Measurements from ENCODE around the gene GCN1.

The GCN1 gene

GRCh38 chr12:120199595-120200306 is 5.2 kb upstream of the GCN1 start:
- ChIA-PET POLR2A (interaction anchor here (0.6 to 4.2 kb wide), 14 partner anchors 10 to 168 kb away, joined by 3 to 163 read pairs (median 16); partner anchors contain the start of genes PXN, RAB35, RNU4-1 and RNU4-2), CTCF (interaction anchor here (0.6 to 6.1 kb wide), 5 partner anchors 13 to 490 kb away, joined by 3 to 62 read pairs (median 4); no protein-coding TSS in a partner anchor)
- TF ChIP-seq ZNF19 (tag by site-specific recombination; IDR thresholded peaks at IDR 0.05; ENCODE audit: low read depth) (no peak), ZNF274 (IDR thresholded peaks at IDR 0.05; ENCODE audit: low read length) (no peak), ZNF274 (tag by site-specific recombination; IDR thresholded peaks at IDR 0.05; ENCODE audit: borderline replicate concordance) (no peak), SCRT1 (tag by site-specific recombination; IDR thresholded peaks at IDR 0.05; ENCODE audit: borderline replicate concordance) (peak; percentile 94), GLI4 (tag by site-specific recombination; IDR thresholded peaks at IDR 0.05) (no peak), ZNF629 (tag by site-specific recombination; IDR thresholded peaks at IDR 0.05) (peak; percentile 84), SCRT2 (tag by site-specific recombination; IDR thresholded peaks at IDR 0.05) (peak; percentile 97), ZEB2 (tag by site-specific recombination; IDR thresholded peaks at IDR 0.05) (no peak), ZNF341 (tag by site-specific recombination; IDR thresholded peaks at IDR 0.05; ENCODE audit: low read depth) (no peak), ZNF660 (tag by site-specific recombination; IDR thresholded peaks at IDR 0.05) (0 out of 2 replicates have a peak, but pooled peaks have one; percentile 6), ZBTB21 (tag by site-specific recombination; IDR thresholded peaks at IDR 0.05) (peak; percentile 35; the same call in 1 of the 2 replicates), GLI2 (tag by site-specific recombination; IDR thresholded peaks at IDR 0.05; ENCODE audit: borderline replicate concordance, low read depth) (no peak), ZSCAN5A (tag by site-specific recombination; IDR thresholded peaks at IDR 0.05) (no peak), ZNF76 (tag by site-specific recombination; IDR thresholded peaks at IDR 0.05; ENCODE audit: borderline replicate concordance, low read depth) (no peak), SP7 (tag by site-specific recombination; IDR thresholded peaks at IDR 0.05) (peak; percentile 33; the same call in 1 of the 2 replicates), ZNF184 (tag by site-specific recombination; IDR thresholded peaks at IDR 0.05) (0 out of 2 replicates have a peak, but pooled peaks have one; percentile 25), HOXC10 (CRISPR knock-in tag; IDR thresholded peaks at IDR 0.05) (no peak), MYNN (tag by site-specific recombination; IDR thresholded peaks at IDR 0.05; ENCODE audit: borderline replicate concordance) (no peak)
- TF ChIP-seq, protein P1, sequence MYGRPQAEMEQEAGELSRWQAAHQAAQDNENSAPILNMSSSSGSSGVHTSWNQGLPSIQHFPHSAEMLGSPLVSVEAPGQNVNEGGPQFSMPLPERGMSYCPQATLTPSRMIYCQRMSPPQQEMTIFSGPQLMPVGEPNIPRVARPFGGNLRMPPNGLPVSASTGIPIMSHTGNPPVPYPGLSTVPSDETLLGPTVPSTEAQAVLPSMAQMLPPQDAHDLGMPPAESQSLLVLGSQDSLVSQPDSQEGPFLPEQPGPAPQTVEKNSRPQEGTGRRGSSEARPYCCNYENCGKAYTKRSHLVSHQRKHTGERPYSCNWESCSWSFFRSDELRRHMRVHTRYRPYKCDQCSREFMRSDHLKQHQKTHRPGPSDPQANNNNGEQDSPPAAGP (tag by site-specific recombination; IDR thresholded peaks at IDR 0.05), result peak; percentile 41; the same call in 1 of the 2 replicates
- Histone ChIP-seq H3K9me3 (ENCODE audit: control insufficient read depth, insufficient read depth, low read depth, low read length) (no peaks in the 10 kb centered on the region), H3K27ac (ENCODE audit: extremely low read depth, low read depth, low read length) (peak overlapping the region; percentile 60), H3K4me1 (ENCODE audit: control insufficient read depth, insufficient read depth, low read length) (peaks cover 4% of the 10 kb centered on the region), H3K36me3 (ENCODE audit: control insufficient read depth in 2 of 2, insufficient read depth in 1 of 2, low read length in 2 of 2) (peaks cover 14 to 50% of the 10 kb centered on the region in 2 experiments), H3K4me3 (ENCODE audit: low read depth, low read length) (peak overlapping the region; percentile 94)

DNA sequence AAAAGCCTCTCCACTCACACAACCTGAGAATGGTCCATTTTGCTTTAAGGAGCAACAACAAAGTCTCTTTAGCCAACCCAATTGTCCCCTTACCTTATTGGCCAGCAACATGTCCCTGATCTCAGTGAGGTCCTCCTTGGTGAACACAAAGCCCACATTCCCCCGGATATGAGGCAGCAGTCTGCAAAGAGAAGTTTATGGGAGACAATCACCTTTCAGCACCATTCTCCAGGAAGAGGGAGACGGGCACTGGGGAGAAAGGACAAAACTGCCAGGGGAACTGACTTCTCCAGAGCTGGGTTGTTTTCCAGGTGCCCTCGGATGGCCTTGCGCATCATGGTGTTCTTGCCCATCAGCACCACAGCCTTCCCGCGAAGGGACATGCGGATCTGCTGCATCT is 4.5 kb upstream of the GCN1 start:
- Histone ChIP-seq H3K36me3 (ENCODE audit: control insufficient read depth in 2 of 2, insufficient read depth in 1 of 2, low read length in 2 of 2) (peaks cover 14 to 50% of the 10 kb centered on the region in 2 experiments), H3K27ac (ENCODE audit: extremely low read depth, low read depth, low read length) (peak overlapping the region; percentile 60), H3K9me3 (ENCODE audit: control insufficient read depth, insufficient read depth, low read depth, low read length) (no peaks in the 10 kb centered on the region), H3K4me3 (ENCODE audit: low read depth, low read length) (no peak overlapping the region), H3K4me1 (ENCODE audit: control insufficient read depth, insufficient read depth, low read length) (peaks cover 4% of the 10 kb centered on the region)
- ChIA-PET CTCF (no interaction called here), POLR2A (interaction anchor here (3.4 to 3.9 kb wide), 2 partner anchors 29 to 65 kb away, joined by 98 to 163 read pairs; partner anchors contain the start of gene PXN)
- TF ChIP-seq ZNF211 (tag by site-specific recombination; IDR thresholded peaks at IDR 0.05; ENCODE audit: low read depth), result no peak
- TF ChIP-seq ZNF704 (tag by site-specific recombination; IDR thresholded peaks at IDR 0.05), result no peak
- no peak for TF ChIP-seq ZNF558 (tag by site-specific recombination; IDR thresholded peaks at IDR 0.05)
- TF ChIP-seq ZNF18 (tag by site-specific recombination; IDR thresholded peaks at IDR 0.05), result no peak
- no peak for TF ChIP-seq ZNF10 (tag by site-specific recombination; IDR thresholded peaks at IDR 0.05)
- no peak for TF ChIP-seq ZNF707 (tag by site-specific recombination; IDR thresholded peaks at IDR 0.05)
- no peak for TF ChIP-seq PBX3 (CRISPR knock-in tag; IDR thresholded peaks at IDR 0.05)
- TF ChIP-seq ZIC2 (tag by site-specific recombination; IDR thresholded peaks at IDR 0.05), result no peak
- no peak for TF ChIP-seq ZBTB48 (tag by site-specific recombination; IDR thresholded peaks at IDR 0.05)
- no peak for TF ChIP-seq ZBTB17 (tag by site-specific recombination; IDR thresholded peaks at IDR 0.05)
